ENCODE results near the gene NXPH2. TPM values are rescaled to one million over a fixed set of nuclear protein-coding genes. Genes with fewer than 3 reads are reported as not detected.

The NXPH2 gene
- total and polyA plus RNA-seq, 2 experiments from 2014 or later = 5.4 to 8.4 TPM

- H3K4me1 ChIP-seq (ENCODE audit: low read depth) = no peaks in the 10 kb centered on the region
- no peak overlapping the region for H3K27ac ChIP-seq
- H3K27me3 ChIP-seq = no peaks in the 10 kb centered on the region
- DNase-seq (ENCODE audit: low read depth in 1 of 2, low spot score in 1 of 2) = no peak
- no peaks in the 10 kb centered on the region for H3K9me3 ChIP-seq (ENCODE audit: low read depth)
- no peak overlapping the region for H3K4me3 ChIP-seq
- no peak for TF ChIP-seq CTCF (IDR thresholded peaks at IDR 0.05; ENCODE audit: low read depth, low read length)
- no peaks in the 10 kb centered on the region for H3K36me3 ChIP-seq
These were observed 8.7 kb downstream of the NXPH2 start for GRCh38 chr2:138771534-138771933.

- H3K27ac ChIP-seq = no peak overlapping the region
- no peak overlapping the region for H3K4me3 ChIP-seq
- H3K36me3 ChIP-seq = no peaks in the 10 kb centered on the region
- TF ChIP-seq CTCF (IDR thresholded peaks at IDR 0.05; ENCODE audit: low read depth, low read length) = no peak
- H3K27me3 ChIP-seq = no peaks in the 10 kb centered on the region
- H3K9me3 ChIP-seq (ENCODE audit: low read depth) = no peaks in the 10 kb centered on the region
- H3K4me1 ChIP-seq (ENCODE audit: low read depth) = peaks cover 26% of the 10 kb centered on the region
- DNase-seq (ENCODE audit: low read depth in 1 of 2, low spot score in 1 of 2) = no peak
These were observed 13.1 kb downstream of the NXPH2 start for GRCh38 chr2:138767101-138767500.

- no peaks in the 10 kb centered on the region for H3K36me3 ChIP-seq
- H3K27ac ChIP-seq = no peak overlapping the region
- H3K4me3 ChIP-seq = no peak overlapping the region
- H3K4me1 ChIP-seq (ENCODE audit: low read depth) = peaks cover 30% of the 10 kb centered on the region
- no peaks in the 10 kb centered on the region for H3K9me3 ChIP-seq (ENCODE audit: low read depth)
- H3K27me3 ChIP-seq = no peaks in the 10 kb centered on the region
- no peak for DNase-seq (ENCODE audit: low read depth in 1 of 2, low spot score in 1 of 2)
- TF ChIP-seq CTCF (IDR thresholded peaks at IDR 0.05; ENCODE audit: low read depth, low read length) = no peak
These were observed 13.7 kb downstream of the NXPH2 start for GRCh38 chr2:138766464-138766863.

GRCh38 chr2:138763971-138764370 lies 16.2 kb downstream of the NXPH2 start:
- peak in 1 of 2 donors; percentile 55 for DNase-seq (ENCODE audit: low read depth in 1 of 2, low spot score in 1 of 2)
- Histone ChIP-seq H3K27ac (peak overlapping the region; percentile 58), H3K4me3 (no peak overlapping the region), H3K36me3 (no peaks in the 10 kb centered on the region), H3K4me1 (ENCODE audit: low read depth) (peaks cover 33% of the 10 kb centered on the region), H3K9me3 (ENCODE audit: low read depth) (no peaks in the 10 kb centered on the region), H3K27me3 (no peaks in the 10 kb centered on the region)
- TF ChIP-seq CTCF (IDR thresholded peaks at IDR 0.05; ENCODE audit: low read depth, low read length) = no peak

- TF ChIP-seq CTCF (IDR thresholded peaks at IDR 0.05; ENCODE audit: low read depth, low read length) = no peak
- H3K9me3 ChIP-seq (ENCODE audit: low read depth) = no peaks in the 10 kb centered on the region
- no peak overlapping the region for H3K27ac ChIP-seq
- no peak overlapping the region for H3K4me3 ChIP-seq
- H3K4me1 ChIP-seq (ENCODE audit: low read depth) = peaks cover 33% of the 10 kb centered on the region
- H3K36me3 ChIP-seq = no peaks in the 10 kb centered on the region
- DNase-seq (ENCODE audit: low read depth in 1 of 2, low spot score in 1 of 2) = no peak
- no peaks in the 10 kb centered on the region for H3K27me3 ChIP-seq
These were observed 17.7 kb downstream of the NXPH2 start for GRCh38 chr2:138762533-138762932.

GRCh38 chr2:138760676-138761075 lies 19.5 kb downstream of the NXPH2 start:
- H3K27ac ChIP-seq = no peak overlapping the region
- TF ChIP-seq CTCF (IDR thresholded peaks at IDR 0.05; ENCODE audit: low read depth, low read length) = no peak
- DNase-seq (ENCODE audit: low read depth in 1 of 2, low spot score in 1 of 2) = no peak

More at GRCh38 chr2:138760676-138761075, 19.5 kb downstream of the NXPH2 start:
- Histone ChIP-seq H3K9me3 (ENCODE audit: low read depth) (no peaks in the 10 kb centered on the region), H3K4me1 (ENCODE audit: low read depth) (peaks cover 33% of the 10 kb centered on the region), H3K27me3 (no peaks in the 10 kb centered on the region), H3K36me3 (no peaks in the 10 kb centered on the region), H3K4me3 (no peak overlapping the region)
